Measurements from ENCODE around the gene LGALS3.
"Not testable (repeated sequence)": the region's sequence is repeated elsewhere in the genome, so short reads cannot be mapped to it uniquely, and the experiment has no call there.

Gene LGALS3

GRCh38 chr14:55129086-55129427 lies at the start of gene LGALS3:
Gene LGALS3 (plus strand): TSS chr14:55129252. CDS start chr14:55137374, 8,122 bp downstream.
- no peak for DNase-seq

GRCh38 chr14:55079961-55080360 lies 49.1 kb upstream of the LGALS3 start:
- DNase-seq: not testable (repeated sequence)

- DNase-seq: no peak
Observed at GRCh38 chr14:55084401-55085059, 44.5 kb upstream of the LGALS3 start.

- DNase-seq: no peak
Observed at GRCh38 chr14:55085060-55085660, 43.9 kb upstream of the LGALS3 start.

GRCh38 chr14:55086938-55087337 lies 42.1 kb upstream of the LGALS3 start:
- no peak for DNase-seq

- DNase-seq: no peak
Observed at GRCh38 chr14:55088356-55088755, 40.7 kb upstream of the LGALS3 start.

GRCh38 chr14:55092341-55092740 lies 36.7 kb upstream of the LGALS3 start:
- DNase-seq: no peak

- no peak for DNase-seq
Observed at GRCh38 chr14:55094292-55095157, 34.5 kb upstream of the LGALS3 start.

GRCh38 chr14:55097881-55098560 lies 31.0 kb upstream of the LGALS3 start:
- DNase-seq: no peak

GRCh38 chr14:55098561-55098898 lies 30.5 kb upstream of the LGALS3 start:
- DNase-seq: no peak

- DNase-seq: no peak
Observed at GRCh38 chr14:55099756-55100155, 29.3 kb upstream of the LGALS3 start.

GRCh38 chr14:55101698-55102097 lies 27.4 kb upstream of the LGALS3 start:
- no peak for DNase-seq

- peak in 1 of 2 experiments; percentile 42 for DNase-seq
Observed at GRCh38 chr14:55102141-55102621, 26.9 kb upstream of the LGALS3 start.

- no peak for DNase-seq
Observed at GRCh38 chr14:55103005-55103640, 25.9 kb upstream of the LGALS3 start.

GRCh38 chr14:55103971-55104954 lies 24.8 kb upstream of the LGALS3 start:
- DNase-seq: no peak

GRCh38 chr14:55105991-55106390 lies 23.1 kb upstream of the LGALS3 start:
- no peak for DNase-seq

- no peak for DNase-seq
Observed at GRCh38 chr14:55107766-55108554, 21.1 kb upstream of the LGALS3 start.

- no peak for DNase-seq
Observed at GRCh38 chr14:55109836-55110235, 19.2 kb upstream of the LGALS3 start.

GRCh38 chr14:55111122-55111708 lies 17.8 kb upstream of the LGALS3 start:
- DNase-seq: no peak

- DNase-seq: no peak
Observed at GRCh38 chr14:55114720-55115119, 14.3 kb upstream of the LGALS3 start.

Measured in cerebellar nuclear complex (tissue), 1 donor.